Peyer's patch (tissue), 4 donors: Measurements from ENCODE around the gene PEX10. TPM values are rescaled to one million over a fixed set of nuclear protein-coding genes. Genes with fewer than 3 reads are reported as not detected.

ENCODE experiments used
- DNase-seq, 3 donors: peaks; one replicate each; pipeline ENCODE4 v3.0.0-alpha.2; 2017 to 2019
- H3K27ac ChIP-seq, 4 donors: fragments of 200-600 bp; sonication (generic); one replicate each; pipeline ENCODE4 v1.5.1; 2016 to 2019
- H3K27me3 ChIP-seq, 2 donors: fragments of 200-600 bp; sonication (generic); one replicate each; pipeline ENCODE4 v1.5.1; 2019
- H3K36me3 ChIP-seq, 3 donors: fragments of 200-600 bp; sonication (generic); one replicate each; pipeline ENCODE4 v1.5.1; 2016 to 2019
- H3K4me1 ChIP-seq, 4 donors: fragments of 200-600 bp; sonication (generic); one replicate each; pipeline ENCODE4 v1.5.1; 2016 to 2019
- H3K4me3 ChIP-seq, 4 donors: fragments of 200-600 bp; sonication (generic); 1 replicate in 3 of 4; 2 replicates in 1 of 4; pipeline ENCODE4 v1.5.1; 2016 to 2019; ENCODE audit warnings: mild to moderate bottlenecking in 1 of 4
- H3K9me3 ChIP-seq, 4 donors: fragments of 200-600 bp; sonication (generic); one replicate each; pipeline ENCODE4 v1.5.1; 2016 to 2019; ENCODE audit warnings: mild to moderate bottlenecking in 1 of 4
- CTCF ChIP-seq, 6 experiments: fragments of 450-650 bp in 4 of 6; fragments of 200-600 bp in 2 of 6; sonication (generic) in 1 of 6; IDR thresholded peaks; one replicate each; pipeline ENCODE4 v1.5.1; 2017 to 2019; ENCODE audit warnings: antibody characterized with exemption in 6 of 6, mild to moderate bottlenecking in 3 of 6, moderate library complexity in 1 of 6
- POLR2A ChIP-seq, 2 donors: fragments of 450-650 bp; IDR thresholded peaks; one replicate each; pipeline ENCODE4 v1.5.1; 2017; ENCODE audit warnings: antibody characterized with exemption in 2 of 2, mild to moderate bottlenecking in 2 of 2, moderate library complexity in 2 of 2
- total RNA-seq, 4 donors: library from RNA; depleted of rRNA; stranded (reverse); fragments of >200 nt; gene quantifications; one replicate each; pipeline ENCODE4 v1.1.0, GENCODE V29; 2016

The PEX10 gene
- total RNA-seq, 4 donors from 2014 or later = 16.9 to 29.6 (median 19.9) TPM

DNA sequence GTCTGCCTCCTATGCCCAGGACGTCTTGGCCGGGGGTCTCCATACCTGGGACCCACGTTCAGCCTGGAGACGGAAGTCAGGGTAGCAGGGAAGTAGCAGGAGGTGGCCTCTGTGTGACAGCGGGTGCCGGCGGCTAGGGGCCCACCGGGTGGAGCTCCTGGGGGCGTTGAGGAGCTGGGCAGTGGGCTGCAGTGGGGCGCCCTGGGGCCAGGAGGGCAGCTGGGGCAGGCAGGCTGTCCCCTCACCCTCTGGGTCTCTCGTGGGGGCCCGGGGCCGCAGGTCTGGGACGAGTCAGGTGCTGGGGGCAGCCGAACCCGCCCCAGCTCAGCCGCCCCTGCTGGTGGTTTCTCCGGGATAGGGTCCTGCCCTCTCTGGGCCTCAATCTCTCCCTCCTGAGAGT, 14.7 kb upstream of the PEX10 start:
- no peak for DNase-seq
- Histone ChIP-seq H3K9me3 (peaks cover 0 to 14% (median 4%) of the 10 kb centered on the region in 4 donors), H3K4me1 (no peaks in the 10 kb centered on the region), H3K36me3 (no peaks in the 10 kb centered on the region), H3K27me3 (no peaks in the 10 kb centered on the region), H3K4me3 (no peak overlapping the region), H3K27ac (no peak overlapping the region)
- no peak for TF ChIP-seq CTCF (IDR thresholded peaks at IDR 0.05)

- no peaks in the 10 kb centered on the region for H3K27me3 ChIP-seq
Measured at GRCh38 chr1:2426540-2426939, 14.2 kb upstream of the PEX10 start.

GRCh38 chr1:2425892-2426291, 13.5 kb upstream of the PEX10 start:
- Histone ChIP-seq H3K4me3 (no peak overlapping the region), H3K4me1 (no peaks in the 10 kb centered on the region)
- no peak for TF ChIP-seq POLR2A (IDR thresholded peaks at IDR 0.05)
- no peak for TF ChIP-seq CTCF (IDR thresholded peaks at IDR 0.05)

More at GRCh38 chr1:2426540-2426939, 14.2 kb upstream of the PEX10 start:
- Histone ChIP-seq H3K27ac (no peak overlapping the region), H3K9me3 (peaks cover 0 to 14% (median 4%) of the 10 kb centered on the region in 4 donors), H3K4me1 (no peaks in the 10 kb centered on the region), H3K36me3 (no peaks in the 10 kb centered on the region), H3K4me3 (no peak overlapping the region)
- DNase-seq = no peak
- TF ChIP-seq CTCF (IDR thresholded peaks at IDR 0.05) = no peak

GRCh38 chr1:2422523-2422922, 10.2 kb upstream of the PEX10 start:
- DNase-seq = no peak
- Histone ChIP-seq H3K27me3 (no peaks in the 10 kb centered on the region), H3K36me3 (no peaks in the 10 kb centered on the region), H3K9me3 (peaks cover 0 to 8% (median 2%) of the 10 kb centered on the region in 4 donors), H3K27ac (no peak overlapping the region), H3K4me3 (no peak overlapping the region), H3K4me1 (no peaks in the 10 kb centered on the region)
- no peak for TF ChIP-seq POLR2A (IDR thresholded peaks at IDR 0.05)
- no peak for TF ChIP-seq CTCF (IDR thresholded peaks at IDR 0.05)

More at GRCh38 chr1:2425892-2426291, 13.5 kb upstream of the PEX10 start:
- H3K27ac ChIP-seq = no peak overlapping the region
- DNase-seq = no peak
- no peaks in the 10 kb centered on the region for H3K36me3 ChIP-seq
- no peaks in the 10 kb centered on the region for H3K27me3 ChIP-seq
- H3K9me3 ChIP-seq = peaks cover 0 to 14% (median 4%) of the 10 kb centered on the region in 4 donors

DNA sequence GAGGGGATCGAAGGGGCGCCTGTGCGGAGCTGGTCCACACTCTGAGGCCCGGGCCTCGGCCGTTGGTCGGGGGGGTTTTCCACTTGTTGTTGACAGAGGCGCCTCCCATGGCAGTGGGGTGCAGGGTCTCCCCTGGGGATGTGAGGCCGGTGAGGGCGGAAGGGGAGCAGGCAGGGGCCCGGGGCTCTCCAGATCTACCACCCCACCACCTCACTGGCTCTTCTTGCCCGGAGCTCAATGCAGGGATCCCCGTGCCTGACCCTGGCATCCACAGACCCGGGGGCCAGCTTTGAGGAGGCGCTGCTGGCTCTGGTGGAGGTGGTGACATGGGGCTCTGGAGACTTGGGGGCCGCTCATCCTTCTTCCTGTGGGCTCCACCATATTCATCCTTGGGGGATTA, 7.1 kb upstream of the PEX10 start:
- Histone ChIP-seq H3K27me3 (no peaks in the 10 kb centered on the region), H3K9me3 (peaks cover 0 to 8% (median 2%) of the 10 kb centered on the region in 4 donors), H3K27ac (no peak overlapping the region), H3K4me1 (peaks cover 0 to 17% (median 9%) of the 10 kb centered on the region in 4 donors), H3K4me3 (no peak overlapping the region), H3K36me3 (no peaks in the 10 kb centered on the region)
- no peak for DNase-seq
- TF ChIP-seq CTCF (IDR thresholded peaks at IDR 0.05) = no peak
- no peak for TF ChIP-seq POLR2A (IDR thresholded peaks at IDR 0.05)

DNA sequence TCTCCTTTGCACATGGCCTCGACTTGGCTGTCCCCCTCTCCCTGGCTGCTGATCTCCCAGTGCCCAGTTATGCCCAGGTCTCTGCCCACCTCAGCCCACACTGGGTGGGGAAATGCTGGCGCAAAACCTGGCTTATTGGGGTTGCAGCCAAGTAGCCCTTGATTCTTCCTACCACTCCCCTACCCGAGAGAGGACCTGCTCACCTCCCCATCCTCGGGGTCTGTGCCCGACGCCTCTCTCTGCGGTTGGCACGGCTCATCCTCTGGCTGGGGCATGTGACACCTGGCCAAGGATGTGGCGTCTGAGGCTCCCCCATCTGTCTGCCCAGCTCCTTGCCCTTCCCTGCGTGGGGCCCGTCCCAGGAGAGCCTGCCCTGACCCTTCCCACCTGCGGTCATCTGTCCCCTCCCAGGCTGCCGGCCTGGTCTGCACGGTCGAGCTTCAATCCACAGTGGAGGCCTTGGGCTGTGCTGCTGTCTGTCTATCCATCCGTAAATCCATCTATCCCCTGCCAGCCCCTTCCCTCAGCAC, 6.5 kb upstream of the PEX10 start:
- TF ChIP-seq POLR2A (IDR thresholded peaks at IDR 0.05) (no peak), CTCF (IDR thresholded peaks at IDR 0.05) (no peak)
- no peaks in the 10 kb centered on the region for H3K36me3 ChIP-seq
- peaks cover 0 to 23% (median 14%) of the 10 kb centered on the region in 4 donors for H3K4me1 ChIP-seq
- DNase-seq = no peak
- peaks cover 0 to 8% (median 2%) of the 10 kb centered on the region in 4 donors for H3K9me3 ChIP-seq
- no peak overlapping the region for H3K4me3 ChIP-seq
- H3K27ac ChIP-seq = no peak overlapping the region
- H3K27me3 ChIP-seq = no peaks in the 10 kb centered on the region
